Mesothelial cell of epicardium (in vitro differentiated cells): ENCODE results near the gene ENG. TPM values are rescaled to one million over a fixed set of nuclear protein-coding genes. Genes with fewer than 3 reads are reported as not detected.

Experiments
- DNase-seq, 2 experiments: peaks; one replicate each; pipeline ENCODE4 v3.0.0; 2021; ENCODE audit warnings: low spot score in 2 of 2; ENCODE audit not compliant: unreplicated experiment in 2 of 2
- H3K27ac Mint-ChIP-seq: 2 replicates; pipeline ENCODE4 v1.8.0; 2021; ENCODE audit warnings: mixed read lengths
- H3K27me3 Mint-ChIP-seq: 2 replicates; pipeline ENCODE4 v1.8.0; 2021; ENCODE audit warnings: low read depth, mixed read lengths
- H3K36me3 Mint-ChIP-seq: 2 replicates; pipeline ENCODE4 v1.8.0; 2021; ENCODE audit warnings: mixed read lengths
- H3K4me1 Mint-ChIP-seq: 2 replicates; pipeline ENCODE4 v1.8.0; 2021; ENCODE audit warnings: mixed read lengths
- H3K4me3 Mint-ChIP-seq: 2 replicates; pipeline ENCODE4 v1.8.0; 2021; ENCODE audit warnings: mild to moderate bottlenecking, moderate library complexity, mixed read lengths
- H3K9me3 Mint-ChIP-seq: 2 replicates; pipeline ENCODE4 v1.8.0; 2021; ENCODE audit warnings: mixed read lengths
- total RNA-seq: library from RNA; stranded (reverse); gene quantifications from 3 replicates; pipeline ENCODE4 v1.2.1, GENCODE V29; 2021
- TF ChIP-seq, protein P1 (sequence below): fragments of 200-600 bp; sonication (generic); IDR thresholded peaks from one replicate; pipeline ENCODE4 v1.5.0; 2021; ENCODE audit warnings: antibody characterized with exemption; ENCODE audit not compliant: unreplicated experiment

Gene ENG
- total RNA-seq, 1 donor from 2014 or later: 8.5 TPM

DNA sequence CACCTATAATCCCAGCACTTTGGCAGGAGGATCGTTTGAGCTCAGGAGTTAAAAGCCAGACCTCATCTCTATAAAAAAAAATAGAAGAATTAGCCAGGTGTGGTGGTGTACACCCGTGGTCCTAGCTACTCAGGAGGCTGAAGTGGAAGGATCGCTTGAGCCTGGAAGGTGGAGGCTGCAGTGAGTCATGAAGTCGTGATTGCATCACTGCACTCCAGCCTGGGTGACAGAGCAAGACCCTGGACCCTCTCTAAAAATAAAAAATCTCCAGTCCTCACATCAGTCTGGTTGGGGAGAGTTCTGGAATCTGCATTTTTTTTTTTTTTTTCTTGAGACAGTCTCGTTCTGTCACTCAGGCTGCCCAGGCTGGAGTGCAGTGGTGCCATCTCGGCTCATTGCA, 42.4 kb downstream of the ENG start:
- no peaks in the 10 kb centered on the region for H3K27me3 Mint-ChIP-seq
- TF ChIP-seq, protein P1, sequence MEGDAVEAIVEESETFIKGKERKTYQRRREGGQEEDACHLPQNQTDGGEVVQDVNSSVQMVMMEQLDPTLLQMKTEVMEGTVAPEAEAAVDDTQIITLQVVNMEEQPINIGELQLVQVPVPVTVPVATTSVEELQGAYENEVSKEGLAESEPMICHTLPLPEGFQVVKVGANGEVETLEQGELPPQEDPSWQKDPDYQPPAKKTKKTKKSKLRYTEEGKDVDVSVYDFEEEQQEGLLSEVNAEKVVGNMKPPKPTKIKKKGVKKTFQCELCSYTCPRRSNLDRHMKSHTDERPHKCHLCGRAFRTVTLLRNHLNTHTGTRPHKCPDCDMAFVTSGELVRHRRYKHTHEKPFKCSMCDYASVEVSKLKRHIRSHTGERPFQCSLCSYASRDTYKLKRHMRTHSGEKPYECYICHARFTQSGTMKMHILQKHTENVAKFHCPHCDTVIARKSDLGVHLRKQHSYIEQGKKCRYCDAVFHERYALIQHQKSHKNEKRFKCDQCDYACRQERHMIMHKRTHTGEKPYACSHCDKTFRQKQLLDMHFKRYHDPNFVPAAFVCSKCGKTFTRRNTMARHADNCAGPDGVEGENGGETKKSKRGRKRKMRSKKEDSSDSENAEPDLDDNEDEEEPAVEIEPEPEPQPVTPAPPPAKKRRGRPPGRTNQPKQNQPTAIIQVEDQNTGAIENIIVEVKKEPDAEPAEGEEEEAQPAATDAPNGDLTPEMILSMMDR: no peak
- H3K36me3 Mint-ChIP-seq: peaks cover 8% of the 10 kb centered on the region
- H3K27ac Mint-ChIP-seq: no peak overlapping the region
- DNase-seq: no peak
- no peak overlapping the region for H3K4me3 Mint-ChIP-seq
- no peaks in the 10 kb centered on the region for H3K9me3 Mint-ChIP-seq
- H3K4me1 Mint-ChIP-seq: peaks cover 5% of the 10 kb centered on the region

DNA sequence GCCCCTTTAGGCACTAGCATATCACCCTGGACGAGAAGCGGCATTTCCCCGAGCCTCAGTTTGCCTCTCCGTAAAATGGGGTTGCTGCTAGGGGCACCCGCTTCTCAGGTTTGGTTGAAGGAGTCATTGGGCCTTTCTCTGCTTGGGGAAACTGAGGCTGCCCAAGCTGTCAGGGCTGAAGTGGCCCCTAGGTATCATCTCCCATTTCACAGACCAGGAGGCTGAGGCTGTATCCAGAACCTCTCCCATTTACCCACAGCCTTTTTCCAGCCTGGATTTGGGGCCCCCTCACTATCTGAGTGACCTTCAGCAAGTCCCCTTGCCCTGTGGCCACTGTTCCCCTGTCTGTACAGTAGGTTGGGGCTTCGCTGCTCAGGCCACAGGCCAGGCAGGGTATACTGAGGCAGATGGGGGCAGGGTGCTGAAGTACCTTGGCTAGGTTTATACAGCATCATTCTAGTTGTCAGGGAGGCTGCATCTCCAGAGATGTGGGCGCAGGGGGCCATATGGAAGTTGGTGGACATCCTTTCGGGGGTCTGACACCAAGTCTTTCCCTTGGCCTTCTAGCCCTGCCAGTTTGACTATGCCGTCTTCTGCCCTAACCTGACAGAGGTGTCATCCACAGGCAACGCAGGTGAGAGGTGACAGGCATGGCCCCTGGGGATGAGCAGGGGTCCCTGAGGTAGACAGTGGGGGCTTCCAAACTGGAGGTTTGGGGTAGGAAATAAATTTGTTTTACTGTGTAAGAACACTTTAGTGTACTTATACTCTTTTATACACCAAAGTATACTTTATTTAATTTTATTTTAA, 43.9 kb downstream of the ENG start:
- Mint-ChIP-seq H3K27me3 (no peaks in the 10 kb centered on the region), H3K36me3 (peaks cover 11% of the 10 kb centered on the region), H3K9me3 (no peaks in the 10 kb centered on the region), H3K27ac (no peak overlapping the region), H3K4me1 (peaks cover 5% of the 10 kb centered on the region), H3K4me3 (no peak overlapping the region)
- DNase-seq: no peak
- TF ChIP-seq, protein P1: no peak

- Mint-ChIP-seq H3K4me1 (peaks cover 5% of the 10 kb centered on the region), H3K9me3 (no peaks in the 10 kb centered on the region), H3K36me3 (peaks cover 11% of the 10 kb centered on the region), H3K27ac (no peak overlapping the region), H3K4me3 (peak overlapping the region; percentile 50), H3K27me3 (no peaks in the 10 kb centered on the region)
- peak in 1 of 2 experiments; percentile 20 for DNase-seq
- TF ChIP-seq, protein P1: no peak
Measured at GRCh38 chr9:127809540-127810377, 44.7 kb downstream of the ENG start.

GRCh38 chr9:127809002-127809539, 45.4 kb downstream of the ENG start:
- no peak for DNase-seq
- Mint-ChIP-seq H3K4me1 (peaks cover 5% of the 10 kb centered on the region), H3K27me3 (no peaks in the 10 kb centered on the region), H3K9me3 (no peaks in the 10 kb centered on the region), H3K36me3 (peaks cover 11% of the 10 kb centered on the region), H3K4me3 (peak overlapping the region; percentile 50), H3K27ac (no peak overlapping the region)
- TF ChIP-seq, protein P1: no peak

- peaks cover 8% of the 10 kb centered on the region for H3K4me1 Mint-ChIP-seq
- DNase-seq: no peak
- no peak overlapping the region for H3K27ac Mint-ChIP-seq
- no peaks in the 10 kb centered on the region for H3K27me3 Mint-ChIP-seq
- no peaks in the 10 kb centered on the region for H3K9me3 Mint-ChIP-seq
- TF ChIP-seq, protein P1: no peak
- H3K4me3 Mint-ChIP-seq: no peak overlapping the region
- H3K36me3 Mint-ChIP-seq: peaks cover 11% of the 10 kb centered on the region
Measured at GRCh38 chr9:127808347-127809001, 46.0 kb downstream of the ENG start.
